Central memory CD4-positive, alpha-beta T cell (primary cell): ENCODE data around the gene HIBADH.
A peak's percentile ranks its signal among the peaks of the same experiment; 100 is the strongest.
"Not testable (repeated sequence)": the region's sequence is repeated elsewhere in the genome, so short reads cannot be mapped to it uniquely, and the experiment has no call there.

Source experiments
- DNase-seq: peaks from one replicate; pipeline ENCODE4 v3.0.0; 2022

Gene HIBADH

GRCh38 chr7:27593226-27593625 lies 69.5 kb downstream of the HIBADH start:
- no peak for DNase-seq

GRCh38 chr7:27590416-27590815 lies 72.3 kb downstream of the HIBADH start:
- no peak for DNase-seq

- DNase-seq = no peak
These were observed 75.3 kb downstream of the HIBADH start for GRCh38 chr7:27587429-27587828.

- DNase-seq = no peak
These were observed 75.9 kb downstream of the HIBADH start for GRCh38 chr7:27586825-27587224.

- DNase-seq = no peak
These were observed 76.8 kb downstream of the HIBADH start for GRCh38 chr7:27585781-27586447.

- no peak for DNase-seq
These were observed 80.8 kb downstream of the HIBADH start for GRCh38 chr7:27581906-27582305.

GRCh38 chr7:27581119-27581518 lies 81.6 kb downstream of the HIBADH start:
- DNase-seq = no peak

GRCh38 chr7:27579565-27579964 lies 83.1 kb downstream of the HIBADH start:
- no peak for DNase-seq

GRCh38 chr7:27578169-27578568 lies 84.5 kb downstream of the HIBADH start:
- DNase-seq = not testable (repeated sequence)

- peak; percentile 8 for DNase-seq
These were observed 86.2 kb downstream of the HIBADH start for GRCh38 chr7:27576360-27576944.

GRCh38 chr7:27575613-27576012 lies 87.1 kb downstream of the HIBADH start:
- no peak for DNase-seq

- no peak for DNase-seq
These were observed 93.6 kb downstream of the HIBADH start for GRCh38 chr7:27569106-27569505.

- no peak for DNase-seq
These were observed 95.4 kb downstream of the HIBADH start for GRCh38 chr7:27567266-27567665.

- no peak for DNase-seq
These were observed 97.7 kb downstream of the HIBADH start for GRCh38 chr7:27564881-27565482.

- no peak for DNase-seq
These were observed 101.9 kb downstream of the HIBADH start for GRCh38 chr7:27560706-27561235.

GRCh38 chr7:27555670-27556069 lies 107.0 kb downstream of the HIBADH start:
- no peak for DNase-seq

GRCh38 chr7:27554826-27555225 lies 107.9 kb downstream of the HIBADH start:
- no peak for DNase-seq

- DNase-seq = no peak
These were observed 109.4 kb downstream of the HIBADH start for GRCh38 chr7:27553273-27553672.

GRCh38 chr7:27551803-27552400 lies 110.8 kb downstream of the HIBADH start:
- no peak for DNase-seq

- DNase-seq = no peak
These were observed 113.1 kb downstream of the HIBADH start for GRCh38 chr7:27549606-27550005.

- DNase-seq = no peak
These were observed 114.4 kb downstream of the HIBADH start for GRCh38 chr7:27548304-27548703.

GRCh38 chr7:27547401-27547800 lies 115.3 kb downstream of the HIBADH start:
- DNase-seq = no peak

GRCh38 chr7:27546610-27547009 lies 116.1 kb downstream of the HIBADH start:
- DNase-seq = no peak

GRCh38 chr7:27535795-27536194 lies 126.9 kb downstream of the HIBADH start:
- DNase-seq = no peak
